Activated CD4-positive, CD25-positive, alpha-beta regulatory T cell treated with anti-CD3 and anti-CD28 coated beads, Interleukin-2, amount 50 U/mL, for 16 hours (primary cell): ENCODE results near the gene FOXL3.
"Not testable (repeated sequence)": the region's sequence is repeated elsewhere in the genome, so short reads cannot be mapped to it uniquely, and the experiment has no call there.

Experiments
- DNase-seq: peaks from one replicate; pipeline ENCODE4 v3.0.0-alpha.2; 2020; ENCODE audit warnings: low read depth, low spot score

The FOXL3 gene

GRCh38 chr7:323410-323809 lies 33.4 kb downstream of the FOXL3 start:
- DNase-seq: no peak

- no peak for DNase-seq
Measured at GRCh38 chr7:324011-324410, 34.0 kb downstream of the FOXL3 start.

- DNase-seq: no peak
Measured at GRCh38 chr7:325051-325798, 35.3 kb downstream of the FOXL3 start.

- DNase-seq: no peak
Measured at GRCh38 chr7:325811-326210, 35.8 kb downstream of the FOXL3 start.

- no peak for DNase-seq
Measured at GRCh38 chr7:326273-326672, 36.3 kb downstream of the FOXL3 start.

GRCh38 chr7:326809-327232 lies 36.9 kb downstream of the FOXL3 start:
- DNase-seq: no peak

- no peak for DNase-seq
Measured at GRCh38 chr7:327233-327931, 37.4 kb downstream of the FOXL3 start.

- no peak for DNase-seq
Measured at GRCh38 chr7:327991-328702, 38.2 kb downstream of the FOXL3 start.

- no peak for DNase-seq
Measured at GRCh38 chr7:329691-330281, 39.8 kb downstream of the FOXL3 start.

- no peak for DNase-seq
Measured at GRCh38 chr7:330511-331230, 40.7 kb downstream of the FOXL3 start.

- no peak for DNase-seq
Measured at GRCh38 chr7:332020-332517, 42.1 kb downstream of the FOXL3 start.

- peak; percentile 79 for DNase-seq
Measured at GRCh38 chr7:332646-333392, 42.8 kb downstream of the FOXL3 start.

GRCh38 chr7:333393-333764 lies 43.4 kb downstream of the FOXL3 start:
- DNase-seq: no peak

GRCh38 chr7:334618-335357 lies 44.8 kb downstream of the FOXL3 start:
- no peak for DNase-seq

GRCh38 chr7:335358-336148 lies 45.6 kb downstream of the FOXL3 start:
- no peak for DNase-seq

- DNase-seq: not testable (repeated sequence)
Measured at GRCh38 chr7:336149-336533, 46.2 kb downstream of the FOXL3 start.

- DNase-seq: no peak
Measured at GRCh38 chr7:336810-337566, 47.0 kb downstream of the FOXL3 start.

- no peak for DNase-seq
Measured at GRCh38 chr7:337567-337951, 47.6 kb downstream of the FOXL3 start.
